ENCODE results near the gene SPATA33. TPM values are rescaled to one million over a fixed set of nuclear protein-coding genes. Genes with fewer than 3 reads are reported as not detected.

The SPATA33 gene
- total RNA-seq, 1 experiment from 2014 or later = 19.7 TPM

DNA sequence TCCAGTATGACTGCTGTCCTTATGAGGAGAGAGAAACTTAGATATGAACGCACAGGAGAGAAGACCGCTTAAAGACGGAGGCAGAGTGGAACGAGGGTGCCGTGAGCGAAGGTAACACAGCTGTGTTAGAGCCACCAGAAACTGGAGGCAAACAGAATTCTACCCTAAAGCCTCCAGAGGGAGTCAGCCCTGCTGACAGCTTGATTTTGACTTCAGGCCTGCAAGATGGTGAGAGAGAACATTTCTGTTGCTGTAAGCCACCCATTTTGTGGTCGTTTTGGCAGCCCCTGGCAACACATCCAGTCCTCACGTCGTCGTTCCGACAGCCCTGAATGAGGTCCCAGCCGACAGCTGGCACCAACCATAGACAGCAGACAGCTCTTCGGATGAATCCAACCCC is 46.6 kb downstream of the SPATA33 start:
- ChIA-PET POLR2A (interaction anchor here (0.7 kb wide), 1 partner anchor 68 kb away, joined by 9 read pairs; no protein-coding TSS in a partner anchor), CTCF (interaction anchor here (0.9 kb wide), 1 partner anchor 157 kb away, joined by 4 read pairs; no protein-coding TSS in a partner anchor)
- DNase-seq = no peak
- no peaks in the 10 kb centered on the region for H3K27me3 Mint-ChIP-seq (ENCODE audit: insufficient read depth, unreplicated experiment)
- TF ChIP-seq, protein P1, sequence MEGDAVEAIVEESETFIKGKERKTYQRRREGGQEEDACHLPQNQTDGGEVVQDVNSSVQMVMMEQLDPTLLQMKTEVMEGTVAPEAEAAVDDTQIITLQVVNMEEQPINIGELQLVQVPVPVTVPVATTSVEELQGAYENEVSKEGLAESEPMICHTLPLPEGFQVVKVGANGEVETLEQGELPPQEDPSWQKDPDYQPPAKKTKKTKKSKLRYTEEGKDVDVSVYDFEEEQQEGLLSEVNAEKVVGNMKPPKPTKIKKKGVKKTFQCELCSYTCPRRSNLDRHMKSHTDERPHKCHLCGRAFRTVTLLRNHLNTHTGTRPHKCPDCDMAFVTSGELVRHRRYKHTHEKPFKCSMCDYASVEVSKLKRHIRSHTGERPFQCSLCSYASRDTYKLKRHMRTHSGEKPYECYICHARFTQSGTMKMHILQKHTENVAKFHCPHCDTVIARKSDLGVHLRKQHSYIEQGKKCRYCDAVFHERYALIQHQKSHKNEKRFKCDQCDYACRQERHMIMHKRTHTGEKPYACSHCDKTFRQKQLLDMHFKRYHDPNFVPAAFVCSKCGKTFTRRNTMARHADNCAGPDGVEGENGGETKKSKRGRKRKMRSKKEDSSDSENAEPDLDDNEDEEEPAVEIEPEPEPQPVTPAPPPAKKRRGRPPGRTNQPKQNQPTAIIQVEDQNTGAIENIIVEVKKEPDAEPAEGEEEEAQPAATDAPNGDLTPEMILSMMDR (IDR thresholded peaks at IDR 0.05; ENCODE audit: insufficient read depth in 1 of 2, low read depth in 1 of 2, low read length in 1 of 2, severe bottlenecking in 1 of 2, unreplicated experiment in 1 of 2) = peak in 1 of 2 experiments; percentile 4
- H3K4me1 Mint-ChIP-seq (ENCODE audit: low read depth, unreplicated experiment) = peaks cover 2% of the 10 kb centered on the region
- Histone ChIP-seq H3K9me3 (no peaks in the 10 kb centered on the region), H3K4me1 (peaks cover 4% of the 10 kb centered on the region; the same call in 1 of the 2 replicates), H3K4me3 (ENCODE audit: low read depth, low read length) (no peak overlapping the region), H3K27me3 (replicated peaks; ENCODE audit: control insufficient read depth, insufficient read depth, low read length) (no peaks in the 10 kb centered on the region), H3K36me3 (ENCODE audit: control insufficient read depth, insufficient read depth, low read length) (no peaks in the 10 kb centered on the region)
- peaks cover 28% of the 10 kb centered on the region for H3K36me3 Mint-ChIP-seq (ENCODE audit: insufficient read depth, unreplicated experiment)
- no peaks in the 10 kb centered on the region for H3K9me3 Mint-ChIP-seq (ENCODE audit: unreplicated experiment)
- intact Hi-C loops (cut with micrococcal nuclease; ENCODE audit: unreplicated experiment) = loop anchor here (5.0 kb wide), 1 partner anchor 47 kb away; the partner anchor contains the start of genes CHMP1A and SPATA33
- H3K27ac Mint-ChIP-seq (ENCODE audit: unreplicated experiment) = no peak overlapping the region
- BruUV-seq (replicated peaks) = no TSS peak
- no peak overlapping the region for H3K4me3 Mint-ChIP-seq (ENCODE audit: unreplicated experiment)

DNA sequence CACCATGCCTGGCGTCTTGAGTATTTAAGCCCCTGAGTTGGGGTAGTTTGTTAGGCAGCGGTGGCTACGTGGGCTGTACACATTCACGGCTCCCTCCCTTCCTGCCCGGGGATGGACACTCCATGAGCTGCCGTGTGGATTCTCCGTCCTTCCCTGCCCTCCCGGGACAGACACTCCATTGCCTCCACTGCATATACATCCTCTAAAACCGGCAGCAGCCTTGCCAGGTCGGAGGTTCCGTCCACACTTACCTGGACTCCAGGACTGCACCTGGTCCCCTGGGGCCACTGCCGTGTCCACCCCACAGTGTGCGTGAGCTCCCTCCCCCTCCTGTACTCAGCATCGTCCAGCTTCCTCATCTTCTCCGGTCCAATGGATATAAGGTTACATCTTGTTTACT is 47.4 kb downstream of the SPATA33 start:
- Mint-ChIP-seq H3K9me3 (ENCODE audit: unreplicated experiment) (no peaks in the 10 kb centered on the region), H3K27ac (ENCODE audit: unreplicated experiment) (no peak overlapping the region), H3K4me3 (ENCODE audit: unreplicated experiment) (no peak overlapping the region), H3K4me1 (ENCODE audit: low read depth, unreplicated experiment) (no peaks in the 10 kb centered on the region), H3K27me3 (ENCODE audit: insufficient read depth, unreplicated experiment) (no peaks in the 10 kb centered on the region), H3K36me3 (ENCODE audit: insufficient read depth, unreplicated experiment) (peaks cover 21% of the 10 kb centered on the region)
- no peaks in the 10 kb centered on the region for H3K9me3 ChIP-seq
- intact Hi-C loops (cut with micrococcal nuclease; ENCODE audit: unreplicated experiment) = no loop called here
- no peak for DNase-seq
- no peaks in the 10 kb centered on the region for H3K27me3 ChIP-seq (replicated peaks; ENCODE audit: control insufficient read depth, insufficient read depth, low read length)
- POLR2A ChIA-PET = no interaction called here
- TF ChIP-seq, protein P1 (IDR thresholded peaks at IDR 0.05; ENCODE audit: insufficient read depth in 1 of 2, low read depth in 1 of 2, low read length in 1 of 2, severe bottlenecking in 1 of 2, unreplicated experiment in 1 of 2) = no peak
- no TSS peak for BruUV-seq (replicated peaks)
- H3K4me3 ChIP-seq (ENCODE audit: low read depth, low read length) = no peak overlapping the region
- H3K4me1 ChIP-seq = no peaks in the 10 kb centered on the region
- CTCF ChIA-PET = no interaction called here
- no peaks in the 10 kb centered on the region for H3K36me3 ChIP-seq (ENCODE audit: control insufficient read depth, insufficient read depth, low read length)

DNA sequence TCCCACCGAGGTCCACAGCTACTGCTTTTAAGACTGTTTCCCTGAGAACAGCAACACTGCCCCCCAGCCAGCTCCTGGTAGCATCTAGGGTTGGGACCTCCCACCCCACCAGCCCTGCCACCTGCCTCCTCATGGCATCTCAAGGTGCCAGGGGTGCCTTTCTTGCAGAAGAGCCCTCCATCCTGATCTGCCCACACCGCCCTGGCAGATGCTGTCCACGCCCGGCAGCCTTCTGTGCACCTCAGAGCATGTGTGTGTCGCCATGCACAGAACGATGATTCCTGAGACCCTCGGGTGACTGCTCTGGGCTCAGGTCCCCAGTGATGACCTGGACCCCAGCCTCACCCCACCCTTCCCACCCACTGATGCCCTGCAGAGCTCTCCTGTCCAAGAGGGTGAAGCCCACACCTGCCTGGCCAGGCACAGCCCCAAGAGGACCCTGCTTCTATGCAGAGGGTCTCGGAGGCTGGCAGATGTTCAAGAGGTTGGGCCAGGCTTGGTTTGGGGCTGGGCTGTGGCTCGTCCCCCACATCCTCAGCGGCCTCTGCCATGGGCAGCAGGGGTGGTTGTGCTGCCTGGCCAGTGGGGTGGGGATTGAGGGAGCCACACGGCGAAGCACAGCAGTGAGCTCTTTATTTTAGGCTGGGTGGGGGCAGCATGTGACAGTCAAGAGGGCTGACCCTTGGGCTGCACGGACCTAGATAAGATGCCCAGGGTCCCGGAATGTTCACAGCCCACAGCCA is 49.1 kb downstream of the SPATA33 start:
- no peaks in the 10 kb centered on the region for H3K27me3 Mint-ChIP-seq (ENCODE audit: insufficient read depth, unreplicated experiment)
- no peaks in the 10 kb centered on the region for H3K4me1 Mint-ChIP-seq (ENCODE audit: low read depth, unreplicated experiment)
- TF ChIP-seq, protein P1 (IDR thresholded peaks at IDR 0.05; ENCODE audit: insufficient read depth in 1 of 2, low read depth in 1 of 2, low read length in 1 of 2, severe bottlenecking in 1 of 2, unreplicated experiment in 1 of 2) = no peak
- no peak overlapping the region for H3K4me3 Mint-ChIP-seq (ENCODE audit: unreplicated experiment)
- Histone ChIP-seq H3K9me3 (no peaks in the 10 kb centered on the region), H3K4me1 (no peaks in the 10 kb centered on the region), H3K4me3 (ENCODE audit: low read depth, low read length) (no peak overlapping the region), H3K27me3 (replicated peaks; ENCODE audit: control insufficient read depth, insufficient read depth, low read length) (no peaks in the 10 kb centered on the region), H3K36me3 (ENCODE audit: control insufficient read depth, insufficient read depth, low read length) (no peaks in the 10 kb centered on the region)
- no peak for DNase-seq
- no TSS peak for BruUV-seq (replicated peaks)
- H3K9me3 Mint-ChIP-seq (ENCODE audit: unreplicated experiment) = no peaks in the 10 kb centered on the region
- ChIA-PET CTCF (interaction anchor here (0.6 to 1.7 kb wide), 5 partner anchors 12 to 154 kb away, joined by 4 to 7 read pairs (median 4); no protein-coding TSS in a partner anchor), POLR2A (interaction anchor here (0.6 kb wide), 1 partner anchor 166 kb away, joined by 4 read pairs; the partner anchor contains the start of gene TCF25)
- no peak overlapping the region for H3K27ac Mint-ChIP-seq (ENCODE audit: unreplicated experiment)
- H3K36me3 Mint-ChIP-seq (ENCODE audit: insufficient read depth, unreplicated experiment) = peaks cover 4% of the 10 kb centered on the region
- intact Hi-C loops (cut with micrococcal nuclease; ENCODE audit: unreplicated experiment) = loop anchor here (1.0 kb wide), 1 partner anchor 87 kb away; no protein-coding TSS in a partner anchor
